Gastrocnemius medialis (tissue), 4 donors: ENCODE measurements around the gene NCKAP1. TPM values are rescaled to one million over a fixed set of nuclear protein-coding genes. Genes with fewer than 3 reads are reported as not detected.

Experiments
- ATAC-seq, 2 donors: fragments of 150-250 bp; one replicate each; pipeline ENCODE4 v1.9.1; 2016
- DNase-seq, 2 donors: peaks; one replicate each; pipeline ENCODE4 v3.0.0-alpha.2; 2019
- H3K27ac ChIP-seq, 4 donors: fragments of 200-600 bp; sonication (generic); 1 replicate in 1 of 4; 2 replicates in 3 of 4; pipeline ENCODE4 v1.5.1; 2016 to 2018; ENCODE audit warnings: mild to moderate bottlenecking in 2 of 4, moderate library complexity in 1 of 4
- H3K27me3 ChIP-seq, 3 donors: fragments of 200-600 bp; sonication (generic) in 2 of 3; 1 replicate in 1 of 3; 2 replicates in 2 of 3; pipeline versions ENCODE4 v1.5.1 to v1.6.0; 2016 to 2019; ENCODE audit warnings: mild to moderate bottlenecking in 1 of 3, moderate library complexity in 1 of 3
- H3K36me3 ChIP-seq, 2 donors: fragments of 200-600 bp; sonication (generic) in 1 of 2; one replicate each; pipeline ENCODE4 v1.5.1; 2017 to 2018
- H3K4me1 ChIP-seq, 2 donors: fragments of 200-600 bp; sonication (generic) in 1 of 2; one replicate each; pipeline ENCODE4 v1.5.1; 2016 to 2017; ENCODE audit warnings: mild to moderate bottlenecking in 2 of 2
- H3K4me3 ChIP-seq, 4 donors: fragments of 200-600 bp; sonication (generic) in 3 of 4; 1 replicate in 1 of 4; 2 replicates in 3 of 4; pipeline ENCODE4 v1.5.1; 2016 to 2019; ENCODE audit warnings: mild to moderate bottlenecking in 2 of 4
- H3K9me3 ChIP-seq, 3 donors: fragments of 200-600 bp; sonication (generic) in 2 of 3; 1 replicate in 1 of 3; 2 replicates in 2 of 3; pipeline ENCODE4 v1.5.1; 2016 to 2019
- POLR2A ChIP-seq, 2 donors: fragments of 450-650 bp; IDR thresholded peaks; one replicate each; pipeline ENCODE4 v1.6.1; 2017; ENCODE audit warnings: antibody characterized with exemption in 2 of 2, mild to moderate bottlenecking in 2 of 2, moderate library complexity in 2 of 2
- in situ Hi-C, 4 donors: fragments of 200-750 bp; cut with MboI; loops; one replicate each; pipeline versions ENCODE4 v1.15.0 to v1.8.0; 2017; ENCODE audit warnings: low sequenced_read_pairs in 4 of 4
- intact Hi-C: fragments of 100-400 bp; cut with DNase I; formaldehyde crosslinking; loops from one replicate; pipeline ENCODE4 v1.15.1; 2023; ENCODE audit warnings: low total_unique reads
- total RNA-seq, 4 donors: library from RNA; depleted of rRNA; stranded (reverse); fragments of >200 nt; gene quantifications; one replicate each; pipeline versions ENCODE4 v1.1.0 to v1.2.3, GENCODE V29; 2016
- TF ChIP-seq, protein P1 (sequence below), 5 experiments: fragments of 450-650 bp in 3 of 5; fragments of 200-600 bp in 2 of 5; sonication (generic) in 2 of 5; IDR thresholded peaks in 4 of 5; conservative IDR thresholded peaks in 1 of 5; 1 replicate in 4 of 5; 2 replicates in 1 of 5; pipeline ENCODE4 v1.5.1; 2016 to 2019; ENCODE audit warnings: antibody characterized with exemption in 5 of 5, mild to moderate bottlenecking in 3 of 5, moderate library complexity in 3 of 5

NCKAP1 gene
- total RNA-seq, 4 donors from 2014 or later, result 152 to 303 (median 168) TPM

DNA sequence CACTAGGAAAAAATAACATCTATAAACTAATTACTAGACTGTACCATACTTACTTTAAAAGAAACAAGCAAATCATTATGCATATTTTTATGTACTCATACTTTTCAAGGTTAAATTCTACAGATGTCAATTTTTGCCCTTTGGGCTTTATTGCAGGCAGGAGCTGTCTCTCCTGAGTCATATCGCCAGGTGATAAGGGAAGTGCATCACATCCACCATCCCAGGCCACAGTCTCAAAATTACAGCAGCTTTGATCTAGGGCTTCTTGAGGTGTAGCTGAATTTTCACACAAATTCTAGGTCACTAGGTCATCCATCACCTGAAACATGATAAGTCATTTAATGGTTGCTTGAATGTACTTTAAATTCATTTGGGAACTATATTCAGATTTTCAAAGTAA lies 133.4 kb downstream of the NCKAP1 start:
- Histone ChIP-seq H3K36me3 (peaks cover 0 to 12% of the 10 kb centered on the region in 2 donors), H3K4me3 (no peak overlapping the region), H3K9me3 (no peaks in the 10 kb centered on the region), H3K4me1 (peaks cover 5 to 25% of the 10 kb centered on the region in 2 donors), H3K27ac (no peak overlapping the region), H3K27me3 (no peaks in the 10 kb centered on the region)
- TF ChIP-seq, protein P1, sequence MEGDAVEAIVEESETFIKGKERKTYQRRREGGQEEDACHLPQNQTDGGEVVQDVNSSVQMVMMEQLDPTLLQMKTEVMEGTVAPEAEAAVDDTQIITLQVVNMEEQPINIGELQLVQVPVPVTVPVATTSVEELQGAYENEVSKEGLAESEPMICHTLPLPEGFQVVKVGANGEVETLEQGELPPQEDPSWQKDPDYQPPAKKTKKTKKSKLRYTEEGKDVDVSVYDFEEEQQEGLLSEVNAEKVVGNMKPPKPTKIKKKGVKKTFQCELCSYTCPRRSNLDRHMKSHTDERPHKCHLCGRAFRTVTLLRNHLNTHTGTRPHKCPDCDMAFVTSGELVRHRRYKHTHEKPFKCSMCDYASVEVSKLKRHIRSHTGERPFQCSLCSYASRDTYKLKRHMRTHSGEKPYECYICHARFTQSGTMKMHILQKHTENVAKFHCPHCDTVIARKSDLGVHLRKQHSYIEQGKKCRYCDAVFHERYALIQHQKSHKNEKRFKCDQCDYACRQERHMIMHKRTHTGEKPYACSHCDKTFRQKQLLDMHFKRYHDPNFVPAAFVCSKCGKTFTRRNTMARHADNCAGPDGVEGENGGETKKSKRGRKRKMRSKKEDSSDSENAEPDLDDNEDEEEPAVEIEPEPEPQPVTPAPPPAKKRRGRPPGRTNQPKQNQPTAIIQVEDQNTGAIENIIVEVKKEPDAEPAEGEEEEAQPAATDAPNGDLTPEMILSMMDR (IDR thresholded peaks at IDR 0.05 in 4 of 5, conservative IDR thresholded peaks at IDR 0.05 in 1 of 5), result no peak
- no peak for TF ChIP-seq POLR2A (IDR thresholded peaks at IDR 0.05)
- DNase-seq (no peak), ATAC-seq (no peak)
- intact Hi-C loops (loop anchor here (5.0 kb wide), 1 partner anchor 43 kb away; no protein-coding TSS in a partner anchor), in situ Hi-C loops (no loop called here)

DNA sequence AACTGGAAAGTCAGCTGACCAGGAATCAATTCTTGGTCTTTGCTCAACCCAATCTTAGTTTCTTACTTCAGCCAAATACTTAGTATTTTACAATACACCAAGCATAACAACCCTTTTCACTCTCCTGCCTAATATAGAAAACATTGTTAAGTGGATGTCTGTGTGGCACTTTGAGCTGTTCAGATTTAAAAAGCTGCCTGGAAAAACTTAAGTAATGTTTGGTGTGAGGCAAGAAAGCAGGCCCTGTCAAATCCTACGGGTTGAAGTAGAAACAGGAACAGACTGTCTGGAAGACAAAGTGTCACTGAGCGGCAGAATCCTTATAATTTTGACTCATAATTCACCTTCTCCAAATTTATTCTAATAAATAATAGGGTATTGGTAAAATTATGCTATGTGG lies 134.7 kb downstream of the NCKAP1 start:
- TF ChIP-seq, protein P1 (IDR thresholded peaks at IDR 0.05 in 4 of 5, conservative IDR thresholded peaks at IDR 0.05 in 1 of 5), result no peak
- no peak for TF ChIP-seq POLR2A (IDR thresholded peaks at IDR 0.05)
- intact Hi-C loops, result no loop called here
- Histone ChIP-seq H3K4me1 (peaks cover 5 to 25% of the 10 kb centered on the region in 2 donors), H3K36me3 (no peaks in the 10 kb centered on the region), H3K9me3 (no peaks in the 10 kb centered on the region), H3K27ac (no peak overlapping the region), H3K4me3 (no peak overlapping the region), H3K27me3 (no peaks in the 10 kb centered on the region)
- no peak for ATAC-seq
- in situ Hi-C loops, result no loop called here
- no peak for DNase-seq

DNA sequence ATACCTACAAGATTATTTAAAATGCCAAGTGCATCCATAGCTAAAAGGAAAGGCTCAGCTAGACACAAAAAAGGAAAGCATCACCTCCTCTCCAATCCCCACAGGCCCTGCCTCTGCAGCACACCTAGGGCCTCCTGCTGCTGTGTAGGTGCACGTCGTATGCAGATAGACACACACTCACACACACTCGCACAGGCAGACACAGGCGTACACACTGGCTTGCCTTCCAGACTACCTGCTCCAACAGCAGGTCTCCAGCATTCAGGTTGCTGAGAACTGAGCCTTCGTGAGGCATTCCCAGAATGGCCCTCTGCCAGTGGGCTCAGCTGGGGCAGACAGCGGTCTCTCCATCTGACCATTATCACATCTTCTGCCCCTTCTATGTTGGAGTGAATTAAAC lies 136.5 kb downstream of the NCKAP1 start:
- DNase-seq (no peak), ATAC-seq (no peak)
- H3K9me3 ChIP-seq, result no peaks in the 10 kb centered on the region
- peaks cover 5 to 13% of the 10 kb centered on the region in 2 donors for H3K4me1 ChIP-seq
- H3K27me3 ChIP-seq, result no peaks in the 10 kb centered on the region
- intact Hi-C loops, result no loop called here
- no peaks in the 10 kb centered on the region for H3K36me3 ChIP-seq
- in situ Hi-C loops, result no loop called here
- H3K4me3 ChIP-seq, result no peak overlapping the region
- TF ChIP-seq, protein P1 (IDR thresholded peaks at IDR 0.05 in 4 of 5, conservative IDR thresholded peaks at IDR 0.05 in 1 of 5), result no peak
- no peak for TF ChIP-seq POLR2A (IDR thresholded peaks at IDR 0.05)
- no peak overlapping the region for H3K27ac ChIP-seq

DNA sequence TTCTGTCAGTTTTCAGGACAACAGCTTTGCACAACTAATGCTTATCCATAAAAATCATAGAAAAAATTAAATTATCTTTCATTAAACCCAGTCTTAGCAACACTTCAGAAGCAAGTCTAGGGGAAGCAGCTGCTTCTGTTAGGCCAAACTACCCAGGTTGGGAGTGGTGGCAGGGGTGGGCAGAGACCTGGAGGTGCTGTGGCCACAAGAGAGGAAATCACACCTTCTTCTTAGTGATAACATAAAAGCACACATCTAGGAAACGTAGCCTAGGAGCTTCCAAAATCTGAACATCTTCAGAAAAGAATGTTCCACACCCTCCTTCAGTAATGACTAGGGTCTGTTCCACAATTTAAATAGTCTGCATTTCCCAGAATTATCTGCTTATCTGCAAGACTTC lies 139.5 kb downstream of the NCKAP1 start:
- in situ Hi-C loops (no loop called here), intact Hi-C loops (no loop called here)

More for the DNA sequence above, 139.5 kb downstream of the NCKAP1 start:
- H3K27me3 ChIP-seq, result no peaks in the 10 kb centered on the region
- H3K9me3 ChIP-seq, result no peaks in the 10 kb centered on the region
- DNase-seq (no peak), ATAC-seq (no peak)
- no peak overlapping the region for H3K4me3 ChIP-seq
- no peak for TF ChIP-seq POLR2A (IDR thresholded peaks at IDR 0.05)
- TF ChIP-seq, protein P1 (IDR thresholded peaks at IDR 0.05 in 4 of 5, conservative IDR thresholded peaks at IDR 0.05 in 1 of 5), result no peak
- no peaks in the 10 kb centered on the region for H3K36me3 ChIP-seq
- no peaks in the 10 kb centered on the region for H3K4me1 ChIP-seq
- no peak overlapping the region for H3K27ac ChIP-seq
